T47D (cell line): ENCODE measurements around the gene ZNF446.

Experiments
- DNase-seq, 2 experiments: peaks; one replicate each; pipeline versions ENCODE4 v3.0.0 to v3.0.0-alpha.2; 2011 to 2012; ENCODE audit warnings: low read depth in 1 of 2, low spot score in 1 of 2
- JUND ChIP-seq: IDR thresholded peaks from 2 replicates; pipeline ENCODE4 v1.6.1; 2012; ENCODE audit warnings: low read depth
- in situ Hi-C: cut with HindIII; loops from 2 replicates; pipeline ENCODE4 v1.10.0; 2016; ENCODE audit warnings: low sequenced_read_pairs, low pct_unique_long_range_greater_than_20kb

The ZNF446 gene

DNA sequence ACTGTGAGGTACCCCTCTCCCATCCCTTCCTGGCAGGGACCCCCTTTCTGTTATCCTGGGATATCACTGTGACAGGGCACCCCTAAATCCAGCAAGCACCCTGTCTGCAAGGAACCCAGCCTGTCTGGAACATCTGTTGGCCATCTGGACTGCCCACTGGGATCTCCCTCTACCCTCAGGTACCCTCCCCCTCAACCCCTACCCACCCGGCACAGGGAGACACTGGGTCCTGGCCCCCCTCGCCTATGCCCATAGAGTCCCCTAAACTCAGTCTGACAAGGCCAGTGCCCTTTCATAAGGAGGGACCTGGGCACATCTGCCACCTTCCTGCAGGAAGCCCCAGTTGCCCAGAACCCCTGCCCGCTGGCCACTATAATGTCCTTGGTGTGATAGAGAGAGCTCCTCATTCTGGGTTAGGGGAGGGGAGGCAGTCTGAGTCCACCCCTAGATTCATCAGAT is 38.4 kb downstream of the ZNF446 start:
- no peak for TF ChIP-seq JUND
- DNase-seq, result no peak
- in situ Hi-C loops, result no loop called here

- in situ Hi-C loops, result no loop called here
- DNase-seq, result no peak
- TF ChIP-seq JUND, result no peak
Measured at GRCh38 chr19:58515259-58515658, 39.1 kb downstream of the ZNF446 start.

GRCh38 chr19:58516246-58516836 is 40.2 kb downstream of the ZNF446 start:
- in situ Hi-C loops, result no loop called here
- DNase-seq, result no peak
- TF ChIP-seq JUND, result no peak

GRCh38 chr19:58516964-58517833 is 41.0 kb downstream of the ZNF446 start:
- no peak for TF ChIP-seq JUND
- no peak for DNase-seq
- in situ Hi-C loops, result no loop called here

- TF ChIP-seq JUND, result no peak
- in situ Hi-C loops, result no loop called here
- no peak for DNase-seq
Measured at GRCh38 chr19:58518256-58519086, 42.3 kb downstream of the ZNF446 start.

DNA sequence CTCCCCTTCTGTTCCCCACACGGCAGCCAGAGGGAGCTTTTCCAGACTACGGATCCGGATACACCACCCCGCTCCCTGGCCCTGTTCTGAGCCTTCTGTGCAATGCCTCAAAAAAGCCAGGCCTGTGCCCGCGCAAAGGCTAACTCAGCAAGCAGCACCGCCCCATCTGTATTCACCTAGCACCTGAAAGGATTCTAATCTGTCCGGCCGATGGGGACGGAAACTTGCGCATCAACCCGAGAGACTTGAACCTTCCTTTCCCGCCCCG is 42.9 kb downstream of the ZNF446 start:
- TF ChIP-seq JUND, result no peak
- in situ Hi-C loops, result no loop called here
- DNase-seq, result peak; percentile 57 to 77

- in situ Hi-C loops, result no loop called here
- DNase-seq, result peak; percentile 66 to 95
- TF ChIP-seq JUND, result no peak
Measured at GRCh38 chr19:58519355-58520256, 43.5 kb downstream of the ZNF446 start, which contains the start of gene ZBTB45. ZBTB45 (minus strand) TSS chr19:58519810; CDS start chr19:58517673, 2,137 bp downstream.

GRCh38 chr19:58520257-58520599 is 44.1 kb downstream of the ZNF446 start:
- in situ Hi-C loops, result no loop called here
- no peak for DNase-seq
- no peak for TF ChIP-seq JUND

- in situ Hi-C loops, result no loop called here
- no peak for TF ChIP-seq JUND
- no peak for DNase-seq
Measured at GRCh38 chr19:58521651-58522050, 45.5 kb downstream of the ZNF446 start.

- in situ Hi-C loops, result no loop called here
- TF ChIP-seq JUND, result no peak
- DNase-seq, result no peak
Measured at GRCh38 chr19:58522709-58523108, 46.6 kb downstream of the ZNF446 start.

GRCh38 chr19:58529405-58529804 is 53.3 kb downstream of the ZNF446 start:
- DNase-seq, result no peak
- no peak for TF ChIP-seq JUND
- in situ Hi-C loops, result no loop called here
